ENCODE results near the gene TEN1.

The TEN1 gene

DNA sequence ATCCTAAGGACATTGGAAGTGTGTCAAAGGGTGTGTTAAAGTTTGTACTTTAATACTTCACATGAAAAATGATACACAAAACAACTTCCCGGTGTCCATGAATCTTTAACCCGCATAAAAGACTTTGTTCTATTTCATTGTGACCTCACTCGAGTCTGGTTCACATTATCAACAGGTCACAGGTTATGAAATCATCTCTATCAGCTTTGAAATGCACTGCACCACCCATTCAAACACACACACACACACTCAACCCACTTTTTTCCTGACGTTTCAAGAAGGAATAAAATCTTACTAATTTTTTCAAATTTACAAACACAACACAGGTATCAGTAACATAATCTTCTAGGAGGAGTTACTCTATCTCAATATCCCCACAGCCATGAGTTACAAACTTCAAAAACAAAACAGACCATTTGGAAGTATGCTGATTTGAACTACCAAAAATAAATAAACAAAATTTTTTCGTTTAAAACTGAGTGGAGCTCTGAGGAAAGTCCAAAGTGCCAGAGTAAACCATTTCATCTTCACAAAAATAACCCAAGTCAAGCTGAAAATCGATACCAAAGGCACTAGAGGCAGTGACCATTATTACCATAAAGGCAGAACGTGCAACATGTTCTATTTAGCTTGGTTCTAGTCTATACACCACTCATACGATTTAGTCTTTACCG is 2.7 kb upstream of the TEN1 start:
- DNase-seq (ENCODE audit: low spot score): no peak

- DNase-seq (ENCODE audit: low spot score): no peak
These were observed 706 bp downstream of the TEN1 start for GRCh38 chr17:75979705-75980187.

- no peak for DNase-seq (ENCODE audit: low spot score)
These were observed 1.4 kb downstream of the TEN1 start for GRCh38 chr17:75980188-75981018.

DNA sequence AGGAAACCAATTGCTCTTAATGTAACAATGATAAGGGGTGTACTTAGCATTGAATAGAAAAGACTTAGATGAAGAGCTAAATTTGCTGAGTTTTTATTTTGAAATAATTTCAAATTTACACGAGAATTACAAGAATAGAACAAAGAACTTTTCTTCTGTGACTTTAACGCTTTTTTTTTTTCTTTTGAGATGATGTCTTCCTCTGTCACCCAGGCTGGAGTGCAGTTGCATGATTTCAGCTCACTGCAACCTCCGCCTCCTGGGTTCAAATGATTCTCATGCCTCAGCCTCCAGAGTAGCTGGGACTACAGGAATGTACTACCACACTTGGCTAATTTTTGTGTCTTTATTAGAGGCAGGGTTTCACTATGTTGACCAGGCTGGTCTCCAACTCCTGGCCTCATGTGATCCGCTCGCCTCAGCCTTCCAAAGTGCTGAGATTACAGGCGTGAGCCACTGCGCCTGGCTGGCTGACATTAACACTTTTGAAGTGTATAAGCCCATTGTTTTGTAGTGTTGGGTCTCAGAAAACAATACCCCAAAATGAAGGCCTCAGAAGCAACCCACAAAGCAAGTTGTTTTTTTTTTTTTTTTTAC is 2.1 kb downstream of the TEN1 start:
- DNase-seq (ENCODE audit: low spot score): no peak

GRCh38 chr17:75983501-75984181 is 4.6 kb downstream of the TEN1 start:
- DNase-seq (ENCODE audit: low spot score): no peak

DNA sequence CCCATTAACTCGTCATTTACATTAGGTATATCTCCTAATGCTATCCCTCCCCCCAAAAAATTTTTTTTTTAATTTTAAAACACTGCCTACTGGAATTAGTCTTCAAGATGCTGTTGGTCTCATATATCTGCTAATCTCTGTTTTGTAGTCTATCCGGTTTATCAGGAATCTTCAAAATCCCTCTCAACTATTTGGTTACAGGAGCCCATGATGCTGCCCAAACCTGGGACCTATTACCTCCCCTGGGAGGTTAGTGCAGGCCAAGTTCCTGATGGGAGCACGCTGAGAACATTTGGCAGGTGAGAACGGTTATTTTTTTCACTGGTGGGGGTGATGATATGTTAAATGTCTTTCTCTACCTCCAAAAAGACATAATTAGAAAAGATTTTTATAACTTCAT is 6.9 kb downstream of the TEN1 start:
- no peak for DNase-seq (ENCODE audit: low spot score)

GRCh38 chr17:75987041-75987440 is 8.0 kb downstream of the TEN1 start:
- DNase-seq (ENCODE audit: low spot score): no peak

GRCh38 chr17:75991396-75991795 is 12.4 kb downstream of the TEN1 start:
- DNase-seq (ENCODE audit: low spot score): no peak

DNA sequence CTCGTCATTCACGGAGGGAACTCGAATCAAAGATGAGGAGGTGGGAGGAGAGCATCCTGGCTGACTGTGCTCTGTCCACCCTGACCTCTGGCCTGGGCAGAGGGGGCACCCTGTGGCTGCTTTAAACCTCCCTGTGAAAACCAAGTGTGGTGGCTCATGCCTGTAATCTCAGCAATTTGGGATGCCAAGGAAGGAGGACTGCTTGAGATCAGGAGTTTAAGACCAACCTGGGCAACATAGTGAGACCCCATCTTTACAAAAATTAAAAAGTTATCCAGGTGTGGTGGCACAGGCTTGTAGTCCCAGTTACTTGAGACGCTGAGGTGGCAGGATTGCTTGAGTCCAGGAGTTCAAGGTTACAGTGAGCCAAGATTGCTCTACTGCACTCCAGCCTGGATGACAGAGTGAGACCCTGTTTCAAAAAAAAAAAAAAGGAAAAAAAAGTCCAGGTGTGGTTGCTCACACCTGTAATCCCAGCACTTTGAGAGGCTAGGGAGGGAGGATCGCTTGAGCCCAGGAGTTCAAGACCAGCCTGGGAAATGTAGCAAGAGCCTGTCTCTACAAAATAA is 15.8 kb downstream of the TEN1 start:
- no peak for DNase-seq (ENCODE audit: low spot score)

GRCh38 chr17:75995385-75995925 is 16.4 kb downstream of the TEN1 start:
- no peak for DNase-seq (ENCODE audit: low spot score)

GRCh38 chr17:75996665-75997590 is 17.9 kb downstream of the TEN1 start:
- peak; percentile 28 for DNase-seq (ENCODE audit: low spot score)

DNA sequence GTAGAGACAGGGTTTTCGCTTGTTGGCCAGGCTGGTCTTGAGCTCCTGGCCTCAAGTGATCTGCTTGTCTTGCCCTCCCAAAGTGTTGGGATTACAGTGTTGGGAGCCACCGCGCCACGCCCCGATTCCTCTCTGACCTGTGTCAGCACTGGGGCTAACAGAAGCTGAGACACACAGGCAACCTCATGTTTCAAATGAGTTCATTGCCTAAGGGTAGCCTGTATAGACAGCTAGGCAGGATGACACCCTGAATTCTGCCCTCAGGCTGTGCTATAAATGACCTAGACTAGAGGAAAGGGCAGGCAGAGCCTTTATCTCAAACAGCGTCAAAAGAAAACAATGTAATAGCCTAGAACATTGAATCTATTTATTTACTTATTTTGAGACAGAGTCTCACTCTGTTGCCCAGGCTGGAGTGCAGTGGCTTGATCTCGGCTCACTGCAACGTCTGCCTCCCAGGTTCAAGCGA is 19.3 kb downstream of the TEN1 start:
- no peak for DNase-seq (ENCODE audit: low spot score)

DNA sequence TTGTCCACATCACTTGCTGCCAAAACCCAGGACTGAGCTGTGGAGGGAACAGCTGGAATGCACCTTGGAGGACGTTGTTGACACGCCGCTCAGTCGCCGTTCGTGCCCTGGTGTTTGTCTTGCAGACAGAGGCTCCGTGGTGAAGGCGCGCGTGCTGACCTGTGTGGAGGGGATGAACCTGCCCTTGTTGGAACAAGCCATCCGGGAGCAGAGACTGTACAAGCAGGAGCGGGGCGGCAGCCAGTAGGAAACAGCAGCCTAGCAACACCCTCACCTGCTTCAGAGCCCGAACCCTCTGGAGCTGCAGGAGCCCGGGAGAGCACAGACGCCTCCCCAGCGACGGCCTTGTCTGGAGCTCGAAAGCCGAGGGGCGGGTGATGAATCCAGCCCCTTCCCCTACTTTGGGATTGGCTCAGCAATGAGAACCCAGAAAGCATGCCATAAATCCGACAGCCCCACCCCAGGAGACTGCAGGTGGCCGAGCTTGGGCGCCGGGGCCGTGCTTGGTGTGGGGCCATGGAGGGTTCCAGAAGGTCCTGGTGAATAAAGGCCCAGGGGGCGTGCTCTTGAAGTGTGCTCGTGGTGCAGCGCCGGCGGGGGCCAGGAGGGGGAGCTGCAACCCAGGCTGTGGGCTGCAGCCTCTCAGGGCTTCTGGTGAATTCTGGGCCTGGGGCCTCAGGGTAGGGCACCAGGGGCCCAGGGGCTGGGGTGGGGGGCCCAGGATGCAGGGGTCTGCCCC is 21.1 kb downstream of the TEN1 start:
- DNase-seq (ENCODE audit: low spot score): peak; percentile 51

GRCh38 chr17:76000755-76001521 is 21.9 kb downstream of the TEN1 start, which contains the start of gene CDK3:
CDK3 (plus strand) TSS chr17:76000855; CDS start chr17:76001426, 571 bp downstream.
- no peak for DNase-seq (ENCODE audit: low spot score)

DNA sequence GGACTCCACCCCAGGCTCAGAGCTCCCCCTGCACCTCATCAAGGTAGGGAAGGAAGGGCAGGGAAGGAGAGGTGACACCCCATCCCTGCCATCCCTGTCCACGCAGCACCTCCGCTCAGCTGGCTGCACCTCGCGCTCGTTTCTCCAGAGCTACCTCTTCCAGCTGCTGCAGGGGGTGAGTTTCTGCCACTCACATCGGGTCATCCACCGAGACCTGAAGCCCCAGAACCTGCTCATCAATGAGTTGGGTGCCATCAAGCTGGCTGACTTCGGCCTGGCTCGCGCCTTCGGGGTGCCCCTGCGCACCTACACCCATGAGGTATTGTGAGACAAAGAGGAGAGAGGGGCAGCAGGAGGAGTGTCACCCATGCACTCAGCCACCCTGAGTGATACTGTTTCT is 23.1 kb downstream of the TEN1 start:
- DNase-seq (ENCODE audit: low spot score): no peak

DNA sequence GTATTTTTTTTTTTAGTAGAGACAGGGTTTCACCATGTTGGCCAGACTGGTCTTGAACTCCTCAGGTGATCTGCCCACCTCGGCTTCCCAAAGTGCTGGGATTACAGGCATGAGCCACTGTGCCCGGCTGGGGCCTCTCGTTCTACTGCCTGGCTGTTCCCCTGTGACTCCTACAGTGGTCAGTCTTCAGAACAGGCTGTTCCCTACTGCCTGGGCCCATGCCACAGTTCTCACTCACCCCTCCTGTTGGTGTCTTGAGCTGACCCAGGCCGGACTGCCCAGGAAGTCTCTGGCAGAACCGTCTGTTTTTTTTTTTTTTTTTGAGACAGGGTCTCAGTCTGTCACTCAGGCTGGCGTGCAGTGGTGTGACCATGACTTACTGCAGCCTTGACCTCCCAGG is 24.9 kb downstream of the TEN1 start:
- no peak for DNase-seq (ENCODE audit: low spot score)

GRCh38 chr17:76004750-76005262 is 25.8 kb downstream of the TEN1 start:
- no peak for DNase-seq (ENCODE audit: low spot score)

- peak; percentile 82 for DNase-seq (ENCODE audit: low spot score)
These were observed 26.5 kb downstream of the TEN1 start for GRCh38 chr17:76005263-76006149.
